GM19193 (cell line): ENCODE results near the gene NUP88.

Experiments
- POLR2A ChIP-seq: IDR thresholded peaks from 4 replicates; pipeline ENCODE4 v1.6.1; 2011; ENCODE audit not compliant: insufficient read depth, insufficient read length; ENCODE audit errors: extremely low read depth

Gene NUP88

DNA sequence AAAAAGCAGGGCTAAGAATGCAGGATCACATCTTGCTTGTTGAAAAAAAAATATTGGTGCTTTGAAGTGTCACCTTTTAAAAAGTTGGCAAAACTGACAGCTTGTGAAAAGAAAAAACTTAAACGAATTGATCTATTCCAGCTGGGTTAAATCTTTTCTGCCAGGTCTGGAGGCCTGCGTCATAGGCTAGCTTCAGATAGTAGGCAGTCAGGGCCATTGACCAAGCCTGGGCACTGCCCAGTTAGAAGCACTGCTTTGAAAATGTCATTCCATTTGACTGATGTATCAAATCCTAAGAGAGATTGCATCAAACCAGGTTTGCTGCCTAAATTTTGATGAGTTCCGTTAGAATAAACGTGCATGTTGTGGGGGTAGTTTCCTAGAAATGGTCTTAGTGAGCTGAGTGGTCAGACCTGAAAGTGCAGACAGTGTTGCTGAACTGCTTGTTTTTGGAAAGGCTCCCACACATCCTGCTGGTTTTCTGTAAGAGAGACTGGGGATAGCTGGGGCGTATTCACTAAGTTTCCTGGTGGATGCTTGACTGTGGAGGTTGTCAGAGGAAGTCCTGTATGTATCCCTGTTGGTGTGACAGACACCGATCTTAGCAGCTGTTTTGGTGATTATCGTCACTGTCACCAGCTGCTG lies 38.8 kb downstream of the NUP88 start:
- no peak for TF ChIP-seq POLR2A

DNA sequence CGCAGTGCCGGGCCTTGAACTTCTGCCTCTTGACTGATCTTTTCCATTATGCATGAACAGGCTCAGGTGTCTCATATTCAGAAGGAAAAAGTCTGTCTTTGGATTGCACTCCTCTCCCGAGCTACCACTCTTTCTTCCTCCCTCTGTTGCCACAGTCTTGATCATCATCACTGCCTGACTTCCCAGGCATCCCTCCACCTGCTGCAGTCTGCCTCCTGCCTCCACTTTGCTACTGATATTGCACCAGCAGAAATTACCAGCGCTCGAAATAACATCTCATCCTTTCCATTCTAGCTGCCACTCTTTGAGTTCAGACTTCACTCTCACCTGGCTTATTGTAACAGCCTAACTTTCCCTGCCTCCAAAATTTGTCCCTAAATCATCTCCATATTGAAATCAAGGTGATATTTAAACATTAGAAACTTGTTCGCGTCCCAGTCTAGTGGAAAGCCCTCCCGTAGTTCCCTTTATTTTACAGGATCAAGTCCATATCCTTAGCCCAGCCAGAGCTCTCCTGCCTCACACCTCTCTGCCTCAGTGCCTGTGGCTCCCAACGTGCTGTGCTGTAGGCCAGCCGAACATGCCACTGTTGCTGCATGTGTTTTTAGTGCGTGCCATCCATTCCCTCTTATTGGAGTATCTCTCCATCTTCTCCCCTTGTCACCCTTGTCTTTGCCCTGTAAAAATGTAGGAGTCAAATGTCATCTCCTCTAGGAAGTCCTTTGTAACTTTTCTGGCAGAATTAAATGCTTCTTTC lies 39.9 kb downstream of the NUP88 start:
- TF ChIP-seq POLR2A: no peak

DNA sequence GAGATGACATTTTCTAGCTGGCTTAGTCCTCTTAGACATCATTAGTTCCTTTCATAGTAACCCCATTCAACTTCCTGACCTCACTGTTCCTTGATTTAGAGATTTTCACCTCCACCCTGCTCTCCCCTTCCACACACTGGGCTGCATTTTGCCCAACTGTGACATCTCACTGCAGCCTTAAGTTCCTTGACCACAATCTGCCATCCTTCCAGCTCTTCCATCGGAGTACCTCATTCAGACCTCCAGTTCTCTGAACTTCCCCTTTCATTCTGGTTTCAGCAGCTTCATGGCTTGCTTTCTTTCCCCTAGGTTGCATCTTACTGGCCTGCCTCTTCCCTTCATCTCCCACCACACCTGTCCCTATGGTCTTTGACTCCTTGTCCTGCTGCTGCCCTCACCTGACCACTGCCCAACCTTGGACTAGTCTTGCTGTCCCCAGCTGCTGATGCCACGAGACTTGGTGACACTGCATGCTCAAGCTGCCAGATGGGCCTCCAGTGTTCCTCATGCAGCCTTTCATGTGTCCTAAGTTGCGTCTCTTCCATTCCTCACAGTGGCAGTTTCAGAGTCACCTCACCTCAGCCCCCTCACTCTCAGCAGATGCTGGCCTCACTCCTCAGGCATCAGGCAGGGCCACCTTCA lies 40.8 kb downstream of the NUP88 start:
- peak; percentile 41 for TF ChIP-seq POLR2A

DNA sequence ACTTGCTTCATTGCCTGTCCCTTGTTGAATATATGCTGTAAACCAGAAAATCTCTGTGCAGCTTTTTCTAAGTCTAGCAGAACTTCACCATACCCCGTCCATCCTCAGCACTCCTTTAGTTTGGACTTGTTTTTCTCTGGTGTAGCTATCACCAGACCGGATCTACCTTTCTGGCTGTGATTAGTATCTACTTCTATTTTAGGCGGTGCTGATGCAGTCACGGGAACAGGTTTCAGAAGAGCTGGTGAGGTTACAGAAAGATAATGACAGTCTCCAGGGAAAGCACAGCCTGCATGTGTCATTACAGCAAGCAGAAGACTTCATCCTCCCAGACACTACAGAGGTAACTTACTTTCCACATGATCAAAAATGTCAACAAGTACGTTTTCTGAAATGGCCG lies 46.4 kb downstream of the NUP88 start:
- TF ChIP-seq POLR2A: no peak

DNA sequence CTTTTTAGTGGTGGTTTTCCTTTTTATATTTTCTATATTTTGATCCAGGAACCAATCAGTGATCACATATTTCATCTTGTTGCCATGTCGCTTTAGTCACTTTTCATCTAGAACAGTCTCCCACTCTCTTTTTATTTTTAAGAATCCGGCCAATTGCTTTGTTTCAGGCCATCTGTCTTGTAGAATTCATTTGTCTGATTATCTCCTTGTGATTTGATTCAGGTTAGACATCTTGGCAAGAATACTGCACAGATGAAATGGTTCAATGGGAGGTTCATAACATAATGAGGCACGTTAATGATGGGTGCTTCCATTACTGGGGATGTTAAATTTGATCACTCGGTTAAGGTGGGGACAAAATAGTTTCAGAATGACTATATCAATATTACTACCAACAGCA lies 49.1 kb downstream of the NUP88 start:
- TF ChIP-seq POLR2A: no peak

DNA sequence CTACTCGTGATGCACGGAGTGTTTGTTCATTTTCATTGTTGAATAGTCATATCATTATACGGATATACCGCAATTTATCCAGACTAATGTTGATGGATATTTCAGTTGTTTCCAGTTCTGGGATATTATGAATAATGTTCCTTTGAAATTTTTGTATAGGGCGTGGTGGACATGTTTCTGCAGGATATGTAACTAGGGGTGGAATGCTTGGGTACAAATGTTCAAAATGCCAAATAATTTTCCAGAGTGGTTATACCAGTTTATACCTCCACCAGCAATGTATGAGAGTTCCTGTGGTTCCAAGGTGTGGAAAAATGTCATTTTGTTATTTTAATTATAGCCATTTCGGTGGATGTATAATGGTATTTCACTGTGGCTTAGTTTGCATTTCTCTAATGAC lies 53.6 kb downstream of the NUP88 start:
- no peak for TF ChIP-seq POLR2A

DNA sequence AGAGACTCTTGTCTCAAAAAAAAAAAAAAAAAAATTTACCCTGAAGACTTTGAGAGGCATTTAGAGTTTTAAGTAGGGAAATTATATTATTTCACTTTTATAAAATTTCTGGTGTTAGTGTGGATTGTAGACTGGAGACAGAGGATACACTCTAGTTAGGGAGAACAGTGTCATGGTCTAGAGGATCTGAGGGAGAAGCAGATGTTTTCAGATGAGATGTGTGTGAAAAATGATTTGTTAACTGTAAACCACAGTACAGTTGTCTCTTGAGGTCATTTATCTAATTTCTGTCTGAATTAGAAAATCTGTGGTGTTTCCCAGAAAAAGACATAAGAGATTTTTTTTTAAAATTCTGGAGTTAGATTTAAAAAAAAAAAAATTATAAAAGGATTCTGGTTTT lies 54.8 kb downstream of the NUP88 start:
- TF ChIP-seq POLR2A: no peak

DNA sequence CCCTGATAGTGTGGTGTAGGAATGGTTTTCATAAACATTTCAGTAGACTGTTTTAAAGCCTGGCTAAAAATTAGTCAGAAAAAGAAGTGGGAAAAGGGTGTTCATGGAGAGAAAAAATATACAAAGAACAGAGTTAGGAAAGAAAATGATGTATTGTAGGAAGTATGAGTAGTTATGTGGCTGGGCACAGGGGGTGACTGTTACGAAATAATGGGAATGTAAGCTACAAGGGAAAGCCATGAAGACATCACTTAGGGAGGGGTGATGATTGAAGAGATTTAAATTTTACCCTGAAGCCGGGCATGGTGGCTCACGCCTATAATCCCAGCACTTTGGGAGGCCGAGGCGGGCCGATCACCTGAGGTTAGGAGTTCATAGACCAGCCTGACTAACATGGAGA lies 55.3 kb downstream of the NUP88 start:
- TF ChIP-seq POLR2A: no peak

DNA sequence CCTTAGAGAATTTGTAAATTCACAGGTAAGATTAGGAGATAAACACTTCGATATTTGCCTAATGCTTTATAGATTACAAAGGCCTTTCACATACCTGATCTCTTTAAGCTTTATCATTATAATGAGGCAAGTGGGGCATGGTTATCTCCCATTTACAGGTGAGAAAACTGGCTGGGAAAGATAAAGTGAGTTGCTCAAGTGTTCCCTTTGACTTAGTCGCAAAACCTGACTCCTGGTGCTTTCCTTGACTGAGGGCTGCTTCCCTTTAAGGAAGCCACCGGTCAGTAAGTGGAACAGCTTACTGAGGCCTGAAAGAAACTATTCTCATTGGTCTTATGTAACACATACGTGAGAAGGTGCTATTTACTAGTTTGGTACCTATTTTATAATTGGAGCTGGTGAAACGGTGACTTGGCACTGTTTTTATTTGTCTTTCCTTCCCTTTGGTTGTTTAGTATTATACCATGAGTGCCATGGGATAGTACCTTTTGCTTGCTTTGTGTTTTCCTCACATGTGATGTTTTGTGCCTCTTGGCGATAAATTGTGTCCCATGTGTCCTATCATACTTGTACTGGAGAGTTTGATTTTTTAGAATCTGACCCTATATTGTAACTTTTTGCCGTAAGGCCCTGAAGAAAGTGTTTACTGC lies 57.2 kb downstream of the NUP88 start:
- TF ChIP-seq POLR2A: no peak

DNA sequence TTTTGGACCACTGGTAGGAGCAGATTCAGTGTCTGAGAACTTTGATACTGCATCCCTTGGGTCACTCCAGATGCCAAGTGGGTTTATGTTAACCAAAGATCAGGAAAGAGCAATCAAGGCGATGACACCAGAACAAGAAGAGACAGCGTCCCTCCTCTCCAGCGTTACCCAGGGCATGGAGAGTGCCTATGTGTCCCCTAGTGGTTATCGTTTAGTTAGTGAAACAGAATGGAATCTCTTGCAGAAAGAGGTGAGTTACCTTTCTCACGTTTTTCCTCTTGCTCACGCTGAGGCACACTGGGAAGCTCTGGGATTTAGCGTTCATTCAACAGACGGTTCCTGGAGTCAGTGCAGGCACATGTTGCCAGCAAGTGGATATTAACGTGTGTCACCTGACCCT lies 58.0 kb downstream of the NUP88 start:
- no peak for TF ChIP-seq POLR2A

DNA sequence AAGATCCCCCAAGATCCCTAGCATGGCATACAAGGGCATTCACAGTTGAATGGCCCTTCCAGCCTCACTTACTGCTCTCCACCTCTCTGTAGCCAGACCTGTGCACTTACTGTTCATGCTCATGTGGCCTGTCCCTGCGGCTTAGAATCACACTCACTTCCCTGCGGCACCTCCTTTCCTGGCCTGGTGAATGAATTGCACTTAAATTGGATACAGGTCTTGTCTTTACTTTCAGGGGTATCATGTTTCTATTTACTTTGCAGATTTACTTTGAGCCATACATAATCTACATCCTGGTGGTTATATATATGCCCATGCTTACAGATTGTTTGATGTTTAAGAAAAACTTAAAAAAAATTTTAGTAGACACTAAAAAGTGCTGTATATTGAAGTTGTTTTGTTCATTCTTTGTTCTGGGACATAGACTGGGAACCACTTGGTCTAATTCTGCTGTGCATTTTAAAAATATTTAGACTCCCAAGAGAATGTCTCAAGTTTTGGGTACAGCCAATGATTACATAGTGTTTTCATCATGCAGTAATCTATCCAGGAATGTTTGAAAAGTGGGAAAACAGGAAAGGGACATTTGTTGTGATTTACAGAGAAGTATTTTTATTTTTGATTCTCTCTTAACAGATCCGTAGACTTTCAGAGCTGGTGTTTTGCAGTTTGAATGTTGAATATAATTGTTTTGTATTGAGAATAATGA lies 63.9 kb downstream of the NUP88 start:
- no peak for TF ChIP-seq POLR2A

DNA sequence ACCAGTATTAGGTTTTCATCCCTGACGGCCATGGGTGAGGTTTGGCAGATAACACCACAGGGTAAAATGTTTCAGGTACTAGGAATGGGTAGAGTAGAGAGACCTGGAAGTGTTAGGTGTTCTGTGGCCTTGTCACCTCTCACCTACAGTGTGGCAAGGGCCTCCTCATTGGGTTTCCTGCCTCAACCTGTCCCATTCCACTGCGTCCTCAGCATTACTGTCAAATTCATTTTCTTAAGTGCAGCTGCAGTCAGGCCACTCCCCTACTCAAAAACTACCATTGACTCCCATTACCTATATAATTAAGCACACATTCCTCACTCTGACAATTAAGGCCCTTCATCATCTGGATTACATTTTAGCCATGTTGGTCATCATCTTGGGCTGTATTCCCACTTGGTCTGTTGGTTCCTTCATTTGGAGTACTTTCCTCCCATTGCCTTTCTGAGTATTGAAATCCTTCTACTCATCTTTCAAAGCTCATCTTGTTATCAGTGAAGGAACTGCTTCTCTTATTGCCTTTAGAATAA lies 64.5 kb downstream of the NUP88 start:
- no peak for TF ChIP-seq POLR2A

DNA sequence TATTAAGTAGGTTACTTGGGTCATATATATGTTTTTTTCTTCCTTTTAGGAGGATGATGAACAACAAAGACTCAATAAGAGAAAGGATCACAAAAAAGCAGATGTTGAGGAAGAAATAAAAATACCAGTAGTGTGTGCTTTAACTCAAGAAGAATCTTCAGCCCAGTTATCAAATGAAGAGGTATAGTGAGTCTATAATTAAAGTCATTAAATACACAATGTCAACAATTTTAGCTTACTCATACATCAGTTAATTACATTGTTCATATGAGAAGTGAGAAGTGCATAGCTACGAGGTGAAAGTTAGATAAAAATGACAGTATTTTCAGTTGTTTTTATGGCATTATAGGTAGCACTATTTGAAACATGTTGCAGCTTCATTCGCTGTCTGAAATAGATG lies 65.2 kb downstream of the NUP88 start:
- TF ChIP-seq POLR2A: no peak

DNA sequence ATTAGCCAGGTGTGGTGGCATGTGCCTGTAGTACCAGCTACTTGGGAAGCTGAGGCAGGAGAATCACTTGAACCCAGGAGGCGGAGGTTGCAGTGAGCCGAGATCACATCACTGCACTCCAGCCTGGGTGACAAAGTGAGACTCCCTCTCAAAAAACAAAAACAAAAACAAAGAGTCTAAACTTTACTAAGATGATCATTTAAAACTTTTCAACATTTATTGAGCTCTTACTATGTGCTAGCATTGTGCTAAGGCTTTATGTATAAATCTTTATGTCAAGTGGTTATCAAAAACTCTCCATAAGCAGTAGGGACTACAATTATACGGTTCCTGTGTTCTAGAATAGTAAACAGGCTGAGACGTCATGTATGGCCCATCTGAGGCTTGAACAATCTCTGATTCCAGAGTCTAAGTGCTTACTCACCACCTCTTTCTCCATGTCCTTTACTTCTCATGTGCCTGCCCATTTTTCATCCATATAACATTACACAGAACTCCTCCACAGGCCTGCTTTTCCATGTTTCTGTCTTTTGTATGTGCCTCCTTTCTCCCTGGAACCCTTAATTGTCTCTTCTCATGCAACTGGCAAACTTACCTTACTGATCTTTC lies 66.7 kb downstream of the NUP88 start:
- TF ChIP-seq POLR2A: no peak
